ENCODE measurements around the gene CNNM2.

The CNNM2 gene

GRCh38 chr10:103072891-103073290, 154.8 kb downstream of the CNNM2 start:
- DNase-seq (ENCODE audit: low read depth in 2 of 2): no peak

GRCh38 chr10:103077020-103077419, 158.9 kb downstream of the CNNM2 start:
- DNase-seq (ENCODE audit: low read depth in 2 of 2): no peak

GRCh38 chr10:103077491-103078308, 159.6 kb downstream of the CNNM2 start:
- no peak for DNase-seq (ENCODE audit: low read depth in 2 of 2)

- no peak for DNase-seq (ENCODE audit: low read depth in 2 of 2)
Measured at GRCh38 chr10:103078309-103078615, 160.2 kb downstream of the CNNM2 start.

- DNase-seq (ENCODE audit: low read depth in 2 of 2): no peak
Measured at GRCh38 chr10:103078676-103079075, 160.6 kb downstream of the CNNM2 start.

DNA sequence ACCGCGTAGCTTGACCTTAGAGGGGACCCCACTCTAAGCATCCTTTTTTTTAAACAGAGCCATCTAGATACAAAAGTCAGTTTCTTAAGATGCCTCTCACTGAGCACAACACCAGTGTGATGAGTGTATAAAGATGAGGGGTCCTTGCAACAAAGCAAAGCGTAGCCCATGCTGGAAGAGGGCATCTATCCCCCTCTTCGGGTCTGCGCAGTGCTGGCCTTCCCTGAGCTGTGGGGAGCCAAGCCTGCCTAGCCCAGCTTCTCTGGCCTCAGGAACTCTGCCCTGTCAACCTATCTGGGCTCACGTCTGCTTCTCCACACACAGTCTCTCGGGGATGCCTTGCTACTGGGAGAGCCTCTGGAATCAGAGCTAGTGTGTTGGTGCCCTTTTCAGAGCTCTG, 161.0 kb downstream of the CNNM2 start:
- no peak for DNase-seq (ENCODE audit: low read depth in 2 of 2)

DNA sequence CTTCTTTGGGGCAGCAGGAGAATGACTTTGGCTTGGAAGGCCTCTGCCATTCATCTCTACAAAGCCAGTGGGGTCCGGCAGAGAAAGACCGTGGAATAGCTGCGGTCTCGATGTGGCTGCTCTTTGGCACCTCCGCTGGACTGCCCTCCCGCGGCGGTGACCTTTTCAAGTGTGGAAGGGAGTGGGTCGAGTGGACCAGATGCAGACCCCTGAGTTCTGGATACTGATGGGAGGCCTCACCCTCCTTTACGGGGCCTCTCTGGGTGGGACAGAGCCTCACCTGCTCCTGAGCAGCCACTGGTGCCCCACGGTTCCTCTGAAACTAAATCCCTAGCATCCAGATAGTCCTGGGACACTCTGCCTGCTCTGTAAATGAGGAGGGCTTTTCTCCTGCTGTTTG, 161.9 kb downstream of the CNNM2 start:
- DNase-seq (ENCODE audit: low read depth in 2 of 2): no peak

DNA sequence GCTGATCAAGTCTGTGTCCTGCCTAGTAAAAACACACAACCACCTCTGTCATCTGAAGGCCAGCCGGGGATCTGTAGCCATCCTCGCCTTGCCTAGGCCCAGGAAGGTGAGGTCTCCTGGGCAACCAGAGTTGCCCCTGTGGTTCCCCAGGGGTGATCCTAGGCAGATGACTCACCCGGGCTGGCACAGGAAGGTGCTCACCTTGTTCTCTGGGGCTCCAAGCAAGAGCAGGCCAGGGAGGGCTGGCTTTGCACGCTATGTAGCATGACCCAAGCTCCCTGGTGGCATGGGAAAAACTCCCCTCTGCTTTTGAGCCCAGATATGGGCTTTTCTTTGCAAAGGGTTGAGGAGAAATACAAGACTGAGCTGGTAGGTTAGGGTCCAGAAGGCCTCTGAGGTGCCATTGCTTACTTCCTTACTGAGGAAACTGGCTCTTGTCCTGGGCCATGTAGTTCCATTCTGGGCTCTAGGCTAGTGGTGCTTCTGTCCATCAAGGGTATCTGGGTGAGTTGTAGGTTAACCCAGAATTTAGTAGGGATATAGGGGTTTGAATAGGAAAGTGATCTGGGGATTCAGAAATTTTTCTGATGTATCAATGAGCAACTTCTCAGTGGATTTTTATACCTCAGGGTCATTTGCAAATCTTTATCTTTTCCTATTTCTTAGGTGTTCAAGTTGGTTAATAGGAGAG, 162.9 kb downstream of the CNNM2 start:
- no peak for DNase-seq (ENCODE audit: low read depth in 2 of 2)

- DNase-seq (ENCODE audit: low read depth in 2 of 2): no peak
Measured at GRCh38 chr10:103082683-103083082, 164.6 kb downstream of the CNNM2 start.

- DNase-seq (ENCODE audit: low read depth in 2 of 2): no peak
Measured at GRCh38 chr10:103083266-103083976, 165.3 kb downstream of the CNNM2 start.

DNA sequence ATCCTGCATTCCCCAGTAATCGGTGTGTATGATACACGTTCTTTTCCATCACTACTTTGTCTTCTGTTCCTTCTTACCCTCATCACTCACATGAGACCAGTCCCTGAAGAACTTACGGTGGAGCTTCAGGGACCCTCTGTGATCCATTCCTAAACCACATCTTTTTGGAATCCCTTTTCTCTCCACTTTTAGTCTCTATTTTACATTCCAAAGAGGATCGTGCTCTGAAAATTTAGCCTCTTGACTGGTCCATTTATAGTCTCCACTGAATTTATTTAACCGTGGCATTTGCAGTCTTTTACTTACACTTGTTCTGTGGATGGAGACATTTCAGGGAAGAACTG, 165.9 kb downstream of the CNNM2 start:
- DNase-seq (ENCODE audit: low read depth in 2 of 2): no peak

- DNase-seq (ENCODE audit: low read depth in 2 of 2): no peak
Measured at GRCh38 chr10:103086261-103086660, 168.2 kb downstream of the CNNM2 start.

- DNase-seq (ENCODE audit: low read depth in 2 of 2): no peak
Measured at GRCh38 chr10:103086799-103087198, 168.7 kb downstream of the CNNM2 start.

- DNase-seq (ENCODE audit: low read depth in 2 of 2): no peak
Measured at GRCh38 chr10:103089493-103089892, 171.4 kb downstream of the CNNM2 start.

- DNase-seq (ENCODE audit: low read depth in 2 of 2): no peak
Measured at GRCh38 chr10:103090911-103091310, 172.8 kb downstream of the CNNM2 start.

DNA sequence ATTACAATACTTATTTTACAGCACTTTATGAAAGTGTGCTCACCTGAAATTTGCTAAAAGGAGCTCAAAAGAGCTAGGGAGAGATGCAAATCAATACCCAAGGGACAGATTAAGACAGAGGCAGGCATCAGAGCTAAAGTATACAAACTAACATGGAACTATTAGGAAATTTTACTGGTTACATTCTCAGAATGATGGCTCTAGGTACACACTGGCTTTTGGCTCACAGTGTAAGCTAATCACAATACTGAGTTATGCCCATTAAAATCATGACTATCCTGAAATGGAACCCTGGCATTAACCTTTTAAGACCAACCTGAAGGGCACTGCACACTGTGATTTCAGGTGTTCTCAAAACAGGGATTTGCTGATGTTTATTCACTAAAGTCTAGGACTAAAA, 176.9 kb downstream of the CNNM2 start:
- DNase-seq (ENCODE audit: low read depth in 2 of 2): no peak

- DNase-seq (ENCODE audit: low read depth in 2 of 2): no peak
Measured at GRCh38 chr10:103096130-103096529, 178.0 kb downstream of the CNNM2 start.

GRCh38 chr10:103098240-103098639, 180.1 kb downstream of the CNNM2 start:
- no peak for DNase-seq (ENCODE audit: low read depth in 2 of 2)

GRCh38 chr10:103100620-103101019, 182.5 kb downstream of the CNNM2 start:
- DNase-seq (ENCODE audit: low read depth in 2 of 2): no peak

- DNase-seq (ENCODE audit: low read depth in 2 of 2): no peak
Measured at GRCh38 chr10:103102195-103102594, 184.1 kb downstream of the CNNM2 start.

GRCh38 chr10:103103989-103104388, 185.9 kb downstream of the CNNM2 start:
- no peak for DNase-seq (ENCODE audit: low read depth in 2 of 2)

- no peak for DNase-seq (ENCODE audit: low read depth in 2 of 2)
Measured at GRCh38 chr10:103104721-103105120, 186.6 kb downstream of the CNNM2 start.

DNA sequence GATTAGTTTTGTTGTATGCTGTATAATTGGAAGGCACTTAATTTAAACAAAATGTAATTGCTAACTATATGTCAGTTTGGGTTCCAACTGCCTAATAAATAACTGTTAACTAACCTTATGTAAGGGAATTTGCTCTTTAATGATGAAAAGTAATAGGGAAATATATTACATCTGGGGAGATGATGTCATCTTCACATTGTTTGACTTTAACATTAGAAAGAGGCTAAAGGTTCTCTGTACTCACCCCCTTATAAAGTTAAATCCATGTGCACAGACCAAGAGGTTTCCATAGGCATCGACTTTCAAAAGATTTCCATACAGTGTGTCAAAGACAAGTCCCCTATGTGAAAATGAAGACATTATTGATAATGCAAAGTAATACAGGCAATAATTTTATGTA, 187.4 kb downstream of the CNNM2 start:
- DNase-seq (ENCODE audit: low read depth in 2 of 2): no peak
